OCI-LY1 (cell line): Measurements from ENCODE around the gene PYGL.
A peak's percentile ranks its signal among the peaks of the same experiment; 100 is the strongest.

Experiments used
- H2AFZ ChIP-seq: fragments of 200-600 bp; sonication (generic), shearing (Covaris generic); 2 replicates; pipeline ENCODE4 v1.6.0; 2014; ENCODE audit warnings: antibody characterized with exemption, mild to moderate bottlenecking, low read length
- H3F3A ChIP-seq: fragments of 200-600 bp; sonication (generic), shearing (Covaris generic); 2 replicates; pipeline ENCODE4 v1.6.0; 2014; ENCODE audit warnings: mild to moderate bottlenecking, antibody characterized with exemption, low read length, moderate library complexity; ENCODE audit not compliant: insufficient read depth
- H3K27ac ChIP-seq: fragments of 200-600 bp; sonication (generic); 2 replicates; pipeline ENCODE4 v1.5.1; 2014; ENCODE audit warnings: low read length, mixed run types, mild to moderate bottlenecking, low read depth; ENCODE audit not compliant: poor library complexity, severe bottlenecking
- H3K27me3 ChIP-seq: fragments of 200-600 bp; sonication (generic); 2 replicates; pipeline ENCODE4 v1.6.0; 2014; ENCODE audit warnings: antibody characterized with exemption, mild to moderate bottlenecking, low read length, moderate library complexity; ENCODE audit not compliant: insufficient read depth
- H3K36me3 ChIP-seq: fragments of 200-600 bp; sonication (generic); 2 replicates; pipeline ENCODE4 v1.6.1; 2014; ENCODE audit warnings: mild to moderate bottlenecking, antibody characterized with exemption, low read length, moderate library complexity, mixed read lengths; ENCODE audit not compliant: insufficient read depth
- H3K4me1 ChIP-seq: fragments of 200-600 bp; sonication (generic); 2 replicates; pipeline ENCODE4 v1.5.1; 2014; ENCODE audit warnings: mild to moderate bottlenecking, low read length, moderate library complexity; ENCODE audit not compliant: insufficient read depth, severe bottlenecking
- H3K4me2 ChIP-seq: fragments of 200-600 bp; sonication (generic), shearing (Covaris generic); 2 replicates; pipeline ENCODE4 v1.6.1; 2014; ENCODE audit warnings: low read length
- H3K4me3 ChIP-seq: fragments of 200-600 bp; sonication (generic); 2 replicates; pipeline ENCODE4 v1.5.1; 2014; ENCODE audit warnings: low read length, low read depth, mild to moderate bottlenecking, mixed read lengths; ENCODE audit not compliant: poor library complexity, severe bottlenecking
- H3K79me2 ChIP-seq: fragments of 200-600 bp; shearing (Covaris generic); 2 replicates; pipeline ENCODE4 v1.6.1; 2016; ENCODE audit warnings: mixed run types, low read length, mixed read lengths; ENCODE audit not compliant: insufficient read depth
- H3K9ac ChIP-seq: fragments of 200-600 bp; sonication (generic), shearing (Covaris generic); 2 replicates; pipeline ENCODE4 v1.6.1; 2014; ENCODE audit warnings: mild to moderate bottlenecking, low read length, mixed read lengths
- H3K9me2 ChIP-seq: fragments of 200-600 bp; sonication (generic), shearing (Covaris generic); 2 replicates; pipeline ENCODE4 v1.6.1; 2014; ENCODE audit warnings: low read depth, mild to moderate bottlenecking, low read length, mixed read lengths
- H3K9me3 ChIP-seq: fragments of 200-600 bp; shearing (Covaris generic); 2 replicates; pipeline ENCODE4 v1.6.1; 2014; ENCODE audit warnings: low read length, mixed read lengths
- H4K20me1 ChIP-seq: fragments of 200-600 bp; sonication (generic), shearing (Covaris generic); 2 replicates; pipeline ENCODE4 v1.6.0; 2016; ENCODE audit warnings: mild to moderate bottlenecking, low read length; ENCODE audit not compliant: insufficient read depth
- CTCF ChIP-seq: fragments of 200-600 bp; sonication (generic), shearing (Covaris generic); IDR thresholded peaks from 2 replicates; pipeline ENCODE4 v1.5.1; 2017; ENCODE audit warnings: mild to moderate bottlenecking, antibody characterized with exemption, low read length, moderate library complexity, mixed read lengths
- EZH2 ChIP-seq: fragments of 200-600 bp; sonication (generic), shearing (Covaris generic); IDR thresholded peaks from 2 replicates; pipeline ENCODE4 v1.8.0; 2017; ENCODE audit warnings: borderline replicate concordance, mixed run types, mild to moderate bottlenecking, antibody characterized with exemption, low read length, moderate library complexity, mixed read lengths

The PYGL gene

DNA sequence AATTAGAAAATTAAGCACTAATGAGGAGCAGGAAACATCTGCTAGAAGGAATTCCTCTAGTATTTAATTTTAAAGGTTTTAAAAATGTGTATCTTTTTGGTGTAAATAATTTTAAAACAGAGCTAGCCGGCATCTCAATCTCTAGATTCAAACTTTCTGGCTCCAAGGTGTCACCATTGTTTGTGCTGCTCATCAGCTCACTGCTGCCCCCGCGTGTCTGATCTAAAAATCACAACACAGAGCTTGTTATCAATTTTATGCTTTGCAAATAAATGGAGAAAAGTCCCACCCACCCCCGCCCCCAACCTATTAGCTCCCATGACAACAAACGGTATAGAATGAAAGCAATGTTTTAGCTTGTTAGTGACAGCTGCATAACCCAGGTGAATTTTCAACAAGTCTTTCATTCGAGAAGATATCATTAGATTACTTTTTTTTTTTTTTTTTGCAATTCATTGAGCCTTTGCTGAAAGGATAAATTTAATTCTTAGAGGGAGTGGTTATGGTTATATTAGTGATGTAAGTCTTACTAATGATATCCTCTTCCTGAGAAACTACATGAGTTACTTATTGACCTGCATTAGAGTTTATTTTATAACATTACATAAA lies 83.7 kb downstream of the PYGL start:
- H3K36me3 ChIP-seq = no peaks in the 10 kb centered on the region
- TF ChIP-seq CTCF = peak; percentile 56; the same call in 1 of the 2 replicates
- no peak for TF ChIP-seq EZH2
- H3K9ac ChIP-seq = peak overlapping the region; percentile 77
- peak overlapping the region; percentile 76 for H3K27ac ChIP-seq
- no peaks in the 10 kb centered on the region for H3K9me2 ChIP-seq
- H4K20me1 ChIP-seq = no peaks in the 10 kb centered on the region
- H3K4me3 ChIP-seq = peak overlapping the region; percentile 62
- no peaks in the 10 kb centered on the region for H3K27me3 ChIP-seq
- no peaks in the 10 kb centered on the region for H3K79me2 ChIP-seq
- H2AFZ ChIP-seq = peak overlapping the region; percentile 91
- H3K4me1 ChIP-seq = peaks cover 58% of the 10 kb centered on the region
- peak overlapping the region; percentile 94 for H3K4me2 ChIP-seq
- no peaks in the 10 kb centered on the region for H3F3A ChIP-seq
- H3K9me3 ChIP-seq = no peaks in the 10 kb centered on the region

- Histone ChIP-seq H3K79me2 (no peaks in the 10 kb centered on the region), H3K4me1 (peaks cover 45% of the 10 kb centered on the region), H3K9me3 (no peaks in the 10 kb centered on the region), H2AFZ (peak overlapping the region; percentile 42; the same call in 1 of the 2 replicates), H3K27me3 (no peaks in the 10 kb centered on the region), H3K4me3 (peak overlapping the region; percentile 62), H3F3A (no peaks in the 10 kb centered on the region), H3K9ac (peak overlapping the region; percentile 77), H3K9me2 (no peaks in the 10 kb centered on the region), H3K4me2 (peak overlapping the region; percentile 94), H3K36me3 (no peaks in the 10 kb centered on the region), H4K20me1 (no peaks in the 10 kb centered on the region), H3K27ac (peak overlapping the region; percentile 76)
- TF ChIP-seq EZH2 (no peak), CTCF (no peak)
These were observed 85.0 kb downstream of the PYGL start for GRCh38 chr14:50859296-50859624.

DNA sequence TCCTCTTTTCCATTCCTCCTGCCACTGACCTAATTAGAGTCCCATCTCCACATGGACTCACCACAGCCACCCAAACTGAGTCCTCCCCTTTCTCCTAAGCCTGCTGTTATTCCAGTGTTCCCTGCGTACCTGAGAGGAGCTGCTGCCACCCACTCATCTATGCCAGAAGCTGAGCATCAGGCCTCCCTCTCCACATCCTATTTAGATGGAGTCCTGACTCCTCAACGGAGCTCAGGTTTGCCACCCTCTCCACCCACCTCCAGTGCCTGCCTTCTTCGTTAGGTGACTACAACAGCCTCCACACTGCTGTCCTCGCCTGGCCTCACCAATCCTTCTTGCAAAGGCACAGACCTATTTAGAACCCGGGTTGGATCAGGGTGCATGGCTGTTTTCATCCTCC lies 87.6 kb downstream of the PYGL start:
- Histone ChIP-seq H3K9me2 (no peaks in the 10 kb centered on the region), H3F3A (no peaks in the 10 kb centered on the region), H3K4me2 (no peak overlapping the region), H3K36me3 (no peaks in the 10 kb centered on the region), H2AFZ (no peak overlapping the region), H3K79me2 (no peaks in the 10 kb centered on the region), H3K4me3 (no peak overlapping the region), H3K27me3 (no peaks in the 10 kb centered on the region), H3K27ac (no peak overlapping the region), H3K4me1 (peaks cover 29% of the 10 kb centered on the region), H4K20me1 (no peaks in the 10 kb centered on the region), H3K9me3 (no peaks in the 10 kb centered on the region), H3K9ac (no peak overlapping the region)
- no peak for TF ChIP-seq CTCF
- TF ChIP-seq EZH2 = no peak
